ENCODE data around the gene SBK2. TPM values are rescaled to one million over a fixed set of nuclear protein-coding genes. Genes with fewer than 3 reads are reported as not detected.
"Not testable (repeated sequence)": the region's sequence is repeated elsewhere in the genome, so short reads cannot be mapped to it uniquely, and the experiment has no call there.

Gene SBK2, protein sequence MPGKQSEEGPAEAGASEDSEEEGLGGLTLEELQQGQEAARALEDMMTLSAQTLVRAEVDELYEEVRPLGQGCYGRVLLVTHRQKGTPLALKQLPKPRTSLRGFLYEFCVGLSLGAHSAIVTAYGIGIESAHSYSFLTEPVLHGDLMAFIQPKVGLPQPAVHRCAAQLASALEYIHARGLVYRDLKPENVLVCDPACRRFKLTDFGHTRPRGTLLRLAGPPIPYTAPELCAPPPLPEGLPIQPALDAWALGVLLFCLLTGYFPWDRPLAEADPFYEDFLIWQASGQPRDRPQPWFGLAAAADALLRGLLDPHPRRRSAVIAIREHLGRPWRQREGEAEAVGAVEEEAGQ
- not detected for total RNA-seq

DNA sequence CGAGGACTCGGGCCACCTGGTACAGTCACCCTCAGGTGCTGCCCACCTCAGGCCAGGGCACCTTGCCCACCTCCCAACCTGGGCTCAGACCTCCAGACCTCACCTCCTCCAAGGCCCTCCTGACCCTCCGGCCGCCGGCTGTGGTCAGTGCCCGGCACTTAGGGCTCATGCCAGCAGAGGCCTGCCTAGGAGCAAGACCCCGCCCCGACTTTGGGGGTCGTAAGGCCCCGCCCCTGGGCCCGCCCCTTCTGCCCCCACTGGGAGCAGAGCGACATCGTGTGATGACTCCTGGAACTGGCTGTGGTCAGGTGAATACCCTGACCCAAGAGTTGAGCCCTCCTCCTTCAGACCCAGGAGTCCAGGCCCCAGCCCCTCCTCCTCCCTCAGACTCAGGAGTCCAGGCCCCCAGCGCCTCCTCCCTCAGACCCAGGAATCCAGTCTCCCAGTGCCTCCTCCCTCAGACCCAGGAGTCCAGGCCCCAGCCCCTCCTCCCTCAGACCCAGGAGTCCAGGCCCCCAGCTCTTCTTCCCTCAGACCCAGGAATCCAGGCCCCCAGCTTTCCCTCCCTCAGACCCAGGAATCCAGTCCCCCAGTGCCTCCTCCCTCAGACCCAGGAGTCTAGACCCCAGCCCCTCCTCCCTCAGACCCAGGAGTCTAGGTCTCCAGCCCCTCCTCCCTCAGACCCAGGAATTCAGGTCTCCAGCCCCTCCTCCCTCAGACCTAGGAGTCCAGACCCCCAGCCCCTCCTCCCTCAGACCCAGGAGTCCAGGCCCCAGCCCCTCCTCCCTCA is at the start of gene SBK2:
Gene SBK2 (minus strand): TSS at position 183 of the 790 bp plus-strand sequence. CDS start 839 bp downstream, outside the sequence.
- Histone ChIP-seq H3K27me3 (peaks cover 0 to 11% (median 0%) of the 10 kb centered on the region in 4 donors), H3K27ac (replicated peaks in 1 of 4) (no peak within 1 kb of the TSS), H3K9me3 (no peaks in the 10 kb centered on the region), H3K4me3 (no peak within 1 kb of the TSS), H3K36me3 (no peaks in the 10 kb centered on the region), H3K4me1 (peaks cover 0 to 10% (median 2%) of the 10 kb centered on the region in 4 donors)
- no peak for DNase-seq (ENCODE audit: extremely low spot score)
- TF ChIP-seq, protein P1, sequence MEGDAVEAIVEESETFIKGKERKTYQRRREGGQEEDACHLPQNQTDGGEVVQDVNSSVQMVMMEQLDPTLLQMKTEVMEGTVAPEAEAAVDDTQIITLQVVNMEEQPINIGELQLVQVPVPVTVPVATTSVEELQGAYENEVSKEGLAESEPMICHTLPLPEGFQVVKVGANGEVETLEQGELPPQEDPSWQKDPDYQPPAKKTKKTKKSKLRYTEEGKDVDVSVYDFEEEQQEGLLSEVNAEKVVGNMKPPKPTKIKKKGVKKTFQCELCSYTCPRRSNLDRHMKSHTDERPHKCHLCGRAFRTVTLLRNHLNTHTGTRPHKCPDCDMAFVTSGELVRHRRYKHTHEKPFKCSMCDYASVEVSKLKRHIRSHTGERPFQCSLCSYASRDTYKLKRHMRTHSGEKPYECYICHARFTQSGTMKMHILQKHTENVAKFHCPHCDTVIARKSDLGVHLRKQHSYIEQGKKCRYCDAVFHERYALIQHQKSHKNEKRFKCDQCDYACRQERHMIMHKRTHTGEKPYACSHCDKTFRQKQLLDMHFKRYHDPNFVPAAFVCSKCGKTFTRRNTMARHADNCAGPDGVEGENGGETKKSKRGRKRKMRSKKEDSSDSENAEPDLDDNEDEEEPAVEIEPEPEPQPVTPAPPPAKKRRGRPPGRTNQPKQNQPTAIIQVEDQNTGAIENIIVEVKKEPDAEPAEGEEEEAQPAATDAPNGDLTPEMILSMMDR (IDR thresholded peaks at IDR 0.05): no peak
- TF ChIP-seq EP300 (IDR thresholded peaks at IDR 0.05) (no peak), POLR2A (IDR thresholded peaks at IDR 0.05; ENCODE audit: low read depth) (no peak), POLR2AphosphoS5 (IDR thresholded peaks at IDR 0.05) (no peak)
- 87% methylated on average over 3 of the region's 14 CpGs for WGBS
- intact Hi-C loops (cut with DNase I): no loop called here

DNA sequence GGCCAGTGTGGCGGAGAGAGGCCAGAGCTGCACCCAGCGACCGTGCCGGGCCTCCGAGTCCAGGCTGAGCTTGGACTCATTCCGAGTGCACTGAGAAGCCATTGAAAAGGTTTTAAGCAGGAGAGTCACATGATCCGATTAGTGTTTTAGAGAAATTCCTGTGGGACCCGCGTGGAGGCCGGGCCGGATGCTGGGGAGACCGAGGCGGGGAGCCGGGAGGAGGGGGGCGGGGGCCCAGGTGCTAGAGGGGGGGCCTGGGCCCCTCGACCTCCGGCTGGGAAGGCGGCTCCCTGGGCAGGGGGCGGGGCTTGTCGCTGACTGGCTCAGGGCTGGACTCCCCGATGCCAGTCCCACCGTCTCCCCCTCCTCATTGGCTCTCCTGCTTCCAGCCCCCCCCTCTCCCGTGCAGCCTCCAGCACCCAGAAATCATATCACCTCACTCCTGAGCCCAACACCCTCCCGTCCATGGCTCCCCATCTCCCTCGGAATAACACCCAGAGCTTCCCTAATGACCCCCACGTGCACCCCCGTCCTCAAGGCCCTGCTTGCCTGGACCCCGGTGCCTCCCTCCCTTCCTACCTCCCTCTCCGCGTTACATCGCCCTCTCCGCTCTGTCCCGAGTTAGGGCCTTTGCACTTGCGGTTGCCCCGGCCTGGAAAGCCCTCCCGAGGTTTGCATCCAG is 48.9 kb upstream of the SBK2 start:
- peak overlapping the region; percentile 43 to 52 (median 45) for H3K4me3 ChIP-seq

DNA sequence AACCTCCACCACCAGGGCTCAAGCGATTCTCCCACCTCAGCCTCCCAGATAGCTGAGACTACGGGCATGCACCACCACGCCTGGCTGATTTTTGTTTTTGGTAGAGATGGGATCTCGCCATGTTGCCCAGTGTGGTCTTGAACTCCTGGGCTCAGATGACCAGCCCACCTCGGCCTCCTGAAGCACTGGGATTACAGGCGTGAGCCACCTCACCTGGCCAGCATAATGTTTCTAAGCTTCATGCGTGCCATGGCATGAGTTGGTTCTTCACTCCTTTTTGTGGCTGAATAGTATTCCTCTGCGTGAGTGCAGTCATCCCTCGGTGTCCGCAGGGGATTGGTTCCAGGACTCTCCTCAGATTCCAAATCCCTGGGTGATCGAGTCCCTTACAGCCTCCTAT is 47.9 kb upstream of the SBK2 start:
- Histone ChIP-seq H3K36me3 (no peaks in the 10 kb centered on the region), H3K9me3 (no peaks in the 10 kb centered on the region), H3K27me3 (peaks cover 0 to 6% (median 0%) of the 10 kb centered on the region in 4 donors), H3K4me3 (no peak overlapping the region), H3K4me1 (peaks cover 29 to 51% (median 47%) of the 10 kb centered on the region in 4 donors), H3K27ac (replicated peaks in 1 of 4) (no peak overlapping the region)
- intact Hi-C loops (cut with DNase I): no loop called here
- TF ChIP-seq POLR2A (IDR thresholded peaks at IDR 0.05; ENCODE audit: low read depth): no peak
- TF ChIP-seq POLR2AphosphoS5 (IDR thresholded peaks at IDR 0.05): no peak
- TF ChIP-seq EP300 (IDR thresholded peaks at IDR 0.05): no peak
- TF ChIP-seq, protein P1 (IDR thresholded peaks at IDR 0.05): no peak
- no peak for DNase-seq (ENCODE audit: extremely low spot score)
- 86% methylated on average over 11 of the region's 11 CpGs for WGBS

More for the DNA sequence above, 48.9 kb upstream of the SBK2 start:
- intact Hi-C loops (cut with DNase I): no loop called here
- Histone ChIP-seq H3K9me3 (no peaks in the 10 kb centered on the region), H3K36me3 (no peaks in the 10 kb centered on the region), H3K27me3 (peaks cover 0 to 10% (median 0%) of the 10 kb centered on the region in 4 donors), H3K4me1 (peaks cover 29 to 46% (median 43%) of the 10 kb centered on the region in 4 donors), H3K27ac (replicated peaks in 1 of 4) (peak overlapping the region; percentile 50 to 69 (median 59))
- TF ChIP-seq POLR2A (IDR thresholded peaks at IDR 0.05; ENCODE audit: low read depth) (no peak), POLR2AphosphoS5 (IDR thresholded peaks at IDR 0.05) (no peak)
- TF ChIP-seq, protein P1 (IDR thresholded peaks at IDR 0.05): no peak
- no peak for DNase-seq (ENCODE audit: extremely low spot score)
- WGBS: 5% methylated on average over 30 of the region's 36 CpGs

DNA sequence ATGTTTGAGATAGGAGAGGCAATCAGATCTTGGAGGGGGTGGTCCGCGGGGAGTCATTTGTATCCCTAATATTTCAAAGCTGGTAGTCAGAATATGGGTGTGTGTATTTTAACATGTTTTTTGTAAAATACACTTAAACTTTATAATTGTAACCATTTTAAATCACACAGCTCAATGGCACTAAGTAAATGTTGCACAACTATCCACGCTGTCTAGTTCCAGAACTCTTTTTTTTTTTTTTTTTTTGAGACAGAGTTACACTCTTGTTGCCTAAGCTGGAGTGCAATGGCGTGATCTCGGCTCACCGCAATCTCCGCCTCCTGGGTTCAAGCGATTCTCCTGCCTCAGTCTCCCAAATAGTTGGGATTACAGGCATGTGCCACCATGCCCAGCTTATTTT is 47.0 kb upstream of the SBK2 start:
- H3K4me3 ChIP-seq; H3K9me3 ChIP-seq; DNase-seq (ENCODE audit: extremely low spot score); H3K27ac ChIP-seq (replicated peaks in 1 of 4); intact Hi-C loops (cut with DNase I); H3K27me3 ChIP-seq; H3K36me3 ChIP-seq: not testable (repeated sequence)
- WGBS: 86% methylated on average over 8 of the region's 8 CpGs
- peaks cover 29 to 60% (median 53%) of the 10 kb centered on the region in 4 donors for H3K4me1 ChIP-seq

DNA sequence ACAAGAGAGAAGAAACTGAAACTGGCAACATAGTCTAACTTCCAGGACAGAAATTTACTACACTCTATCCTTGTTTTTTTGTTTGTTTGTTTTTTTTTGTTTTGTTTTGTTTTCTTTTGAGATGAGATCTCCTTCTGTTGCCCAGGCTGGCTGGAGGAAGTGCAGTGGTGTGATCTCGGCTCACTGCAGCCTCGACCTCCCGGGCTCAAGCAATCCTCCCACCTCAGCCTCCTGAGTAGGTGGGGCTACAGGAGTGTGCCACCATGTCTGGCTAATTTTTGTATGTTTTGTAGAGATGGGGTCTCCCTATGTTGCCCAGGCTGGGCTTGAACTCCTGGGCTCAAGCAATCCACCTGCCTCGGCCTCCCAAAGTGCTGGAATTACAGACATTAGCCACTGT is 45.4 kb upstream of the SBK2 start:
- H3K9me3 ChIP-seq; DNase-seq (ENCODE audit: extremely low spot score); H3K4me3 ChIP-seq; intact Hi-C loops (cut with DNase I); H3K27me3 ChIP-seq: not testable (repeated sequence)
- 73% methylated on average over 4 of the region's 4 CpGs for WGBS
- Histone ChIP-seq H3K4me1 (peaks cover 29 to 52% (median 47%) of the 10 kb centered on the region in 4 donors), H3K27ac (replicated peaks in 1 of 4) (peak overlapping the region in 2 of 4 donors; percentile 57 to 86), H3K36me3 (peaks cover 16 to 20% (median 20%) of the 10 kb centered on the region in 4 donors)
